HG03139 (cell line): ENCODE data around the gene MBOAT1.
A peak's percentile ranks its signal among the peaks of the same experiment; 100 is the strongest.

ENCODE experiments used
- ATAC-seq: cut with Tn5 transposase; IDR thresholded peaks from one replicate; pipeline ENCODE4 v1.9.1; 2021; ENCODE audit not compliant: unreplicated experiment

Gene MBOAT1

DNA sequence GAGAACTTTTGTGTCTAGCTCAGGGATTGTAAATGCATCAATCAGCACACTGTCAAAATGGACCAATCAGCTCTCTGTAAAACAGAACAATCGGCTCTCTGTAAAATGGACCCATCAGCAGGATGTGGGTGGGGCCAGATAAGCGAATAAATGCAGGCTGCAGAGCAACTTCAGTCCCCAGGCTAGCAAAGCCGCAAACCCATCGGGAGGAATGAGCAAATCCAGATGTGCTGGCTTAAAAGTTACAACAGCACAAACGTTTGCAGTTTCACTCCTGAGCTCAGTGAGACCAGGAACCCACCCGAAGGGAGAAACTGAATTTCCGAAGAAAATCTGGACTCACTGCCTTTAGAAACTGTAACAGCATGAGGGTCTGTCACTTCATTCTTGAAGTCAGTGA, 21.9 kb upstream of the MBOAT1 start:
- ATAC-seq = no peak

DNA sequence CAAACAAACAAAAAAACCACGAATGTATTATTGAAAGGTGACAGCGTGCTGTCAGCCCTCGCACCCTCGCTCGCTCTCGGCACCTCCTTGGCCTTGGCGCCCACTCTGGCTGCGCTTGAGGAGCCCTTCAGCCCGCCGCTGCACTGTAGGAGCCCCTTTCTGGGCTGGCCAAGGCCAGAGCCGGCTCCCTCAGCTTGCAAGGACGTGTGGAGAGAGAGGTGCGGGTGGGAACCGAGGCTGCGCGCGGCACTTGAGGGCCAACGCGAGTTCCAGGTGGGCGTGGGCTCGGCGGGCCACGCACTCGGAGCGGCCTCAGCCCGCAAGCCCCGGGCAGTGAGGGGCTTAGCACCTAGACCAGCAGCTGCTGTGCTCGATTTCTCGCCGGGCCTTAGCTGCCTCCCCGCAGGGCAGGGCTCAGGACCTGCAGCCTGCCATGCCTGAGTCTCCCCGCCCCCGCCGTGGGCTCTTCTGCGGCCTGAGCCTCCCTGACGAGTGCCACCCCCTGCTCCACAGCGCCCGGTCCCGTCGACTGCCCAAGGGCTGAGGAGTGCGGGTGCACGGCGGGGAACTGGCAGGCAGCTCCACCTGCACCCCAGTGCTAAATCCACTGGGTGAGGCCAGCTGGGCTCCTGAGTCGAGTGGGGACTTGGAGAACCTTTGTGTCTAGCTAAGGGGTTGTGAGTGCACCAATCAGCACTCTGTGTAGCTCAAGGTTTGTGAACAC, 20.9 kb upstream of the MBOAT1 start:
- no peak for ATAC-seq

DNA sequence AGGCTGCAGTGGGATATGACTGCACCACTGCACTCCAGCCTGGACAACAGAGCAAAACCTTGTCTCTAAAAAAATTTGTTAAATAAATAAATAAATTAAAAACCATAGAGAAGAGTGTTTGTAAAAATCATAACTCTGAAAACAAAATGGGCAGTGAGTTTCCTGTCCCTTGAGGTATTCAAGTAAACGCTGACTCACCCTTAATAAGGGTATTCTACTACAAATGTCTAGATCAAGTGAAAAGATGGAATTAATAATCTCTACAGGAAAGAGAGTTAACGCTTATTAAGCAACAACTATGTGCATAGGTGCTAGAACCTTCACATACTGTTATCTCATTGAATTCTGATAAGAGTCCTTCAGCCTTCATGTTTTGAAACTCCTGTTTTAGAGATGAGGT, 19.9 kb upstream of the MBOAT1 start:
- ATAC-seq = no peak

DNA sequence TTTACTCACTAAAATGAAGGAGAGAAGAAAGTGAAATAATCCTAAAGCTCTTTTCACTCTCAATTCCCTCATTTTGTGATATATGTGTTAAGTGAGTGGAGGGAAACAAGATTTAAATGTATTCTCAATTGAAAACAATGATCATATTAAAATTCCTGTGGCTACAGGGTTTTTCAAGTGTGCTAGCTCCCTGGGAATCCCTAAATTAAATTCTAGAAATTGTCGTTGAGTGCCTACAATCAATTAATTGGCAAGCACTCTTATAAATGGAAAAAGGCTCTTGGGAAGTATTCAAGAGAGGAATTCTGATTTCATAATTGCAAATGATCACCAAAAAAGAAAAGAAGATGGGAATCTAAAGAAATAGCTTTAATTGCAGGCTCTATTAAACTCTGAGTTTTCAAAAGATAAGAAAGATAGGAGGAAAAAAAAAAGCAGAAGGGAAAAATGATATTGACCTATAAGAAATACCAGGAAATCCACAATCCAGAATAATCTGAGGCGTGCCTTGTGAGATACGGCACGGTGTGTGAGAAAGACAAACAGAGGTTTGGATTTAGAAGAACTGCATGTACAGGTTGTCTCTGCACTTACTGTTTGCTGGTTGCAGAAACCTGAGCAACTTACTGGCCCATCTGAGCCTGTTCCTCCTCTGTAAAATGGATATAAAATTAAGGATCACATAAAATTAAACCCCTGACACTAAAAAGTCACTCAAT, 18.3 kb upstream of the MBOAT1 start:
- ATAC-seq = no peak

DNA sequence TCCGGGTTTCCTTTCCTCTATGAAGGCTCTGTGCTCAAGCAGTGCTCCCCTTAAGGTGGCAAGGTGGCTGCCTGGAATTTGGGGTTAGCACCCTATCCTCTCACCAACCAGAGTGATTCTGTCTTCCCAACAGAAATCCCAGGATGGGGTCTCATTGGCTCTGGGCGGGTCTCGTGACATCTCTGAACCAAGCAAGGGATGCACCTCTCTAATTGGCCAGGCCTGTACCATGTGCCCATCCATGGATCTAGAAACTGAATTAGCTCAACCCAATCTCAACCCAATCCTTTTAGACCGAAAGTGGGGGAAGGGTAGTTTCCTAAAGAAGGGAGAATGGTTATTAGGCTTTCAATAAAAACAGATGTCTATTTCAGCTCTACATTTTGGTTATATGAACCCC, 17.6 kb upstream of the MBOAT1 start:
- no peak for ATAC-seq

DNA sequence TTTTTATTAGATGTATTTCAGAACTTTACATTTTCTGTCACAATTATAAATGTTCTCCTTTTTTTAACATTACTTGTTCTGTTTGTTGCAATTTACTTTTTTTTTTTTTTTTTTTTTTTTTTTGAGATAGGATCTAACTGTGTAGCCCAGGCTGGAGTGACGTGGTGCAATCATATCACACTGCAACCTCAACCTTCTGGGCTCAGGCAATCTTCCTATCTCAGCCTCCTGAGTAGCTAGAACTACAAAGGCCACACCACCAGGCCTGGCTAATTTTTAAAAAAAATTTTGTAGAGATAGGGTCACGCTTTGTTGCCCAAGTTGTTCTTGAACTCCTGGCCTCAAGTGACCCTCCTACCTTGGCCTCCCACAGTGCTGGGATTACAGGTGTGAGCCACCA, 15.1 kb upstream of the MBOAT1 start:
- ATAC-seq = no peak

DNA sequence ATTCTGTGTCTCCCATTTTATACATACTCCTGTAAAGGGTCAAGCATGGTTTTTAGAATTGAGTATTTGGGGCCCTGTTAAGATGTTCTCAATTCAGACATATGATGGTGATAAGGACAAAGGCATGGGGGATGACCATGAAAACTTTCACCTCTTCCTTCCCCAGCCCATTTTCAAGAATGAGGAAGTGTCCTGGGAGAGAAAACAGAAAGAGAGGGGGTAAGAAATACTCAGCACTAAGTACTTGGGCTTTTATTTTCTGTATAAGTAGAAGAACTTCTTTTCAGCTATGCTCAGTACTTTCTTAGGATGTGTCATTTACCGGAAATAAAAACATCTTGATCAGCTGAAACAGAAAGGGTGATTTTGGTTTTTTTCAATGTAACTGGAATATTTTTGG, 10.9 kb upstream of the MBOAT1 start:
- no peak for ATAC-seq

DNA sequence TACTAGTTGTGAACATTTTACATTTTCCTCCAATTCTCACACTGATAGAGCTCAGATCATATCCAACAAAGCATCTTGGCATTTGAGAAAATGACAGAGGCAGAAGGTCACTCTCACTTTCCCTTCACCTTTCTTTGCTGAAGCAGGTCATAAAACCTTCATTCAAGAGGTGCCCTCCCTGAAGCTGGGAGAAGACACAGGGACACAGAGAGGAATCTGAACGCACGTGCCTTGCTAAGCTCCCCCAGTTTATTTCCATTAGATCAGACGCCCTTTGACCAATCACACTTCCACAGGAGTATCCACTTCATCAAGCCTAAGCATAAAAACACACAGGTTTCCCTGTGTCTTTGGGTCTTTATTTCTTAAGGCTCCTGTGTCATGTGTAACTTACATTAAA, 9.2 kb upstream of the MBOAT1 start:
- no peak for ATAC-seq

DNA sequence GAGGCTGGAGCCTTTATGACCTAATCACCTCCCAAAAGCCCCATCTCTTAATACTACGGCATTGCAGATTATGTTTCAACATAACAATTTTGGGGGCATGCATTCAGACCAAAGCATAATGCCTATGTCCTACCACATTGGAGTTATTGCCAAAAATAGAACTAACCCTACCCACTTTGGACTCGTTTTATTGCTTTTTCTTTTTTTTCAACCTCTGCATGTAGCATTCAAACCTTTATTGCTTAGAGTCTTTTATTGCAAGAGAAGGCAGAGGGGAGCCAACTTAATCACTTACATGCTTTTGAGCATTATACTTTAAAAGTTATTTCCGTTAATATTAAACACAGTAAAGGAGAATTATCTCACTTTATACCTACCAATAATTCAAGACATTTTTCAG, 8.1 kb upstream of the MBOAT1 start:
- no peak for ATAC-seq

DNA sequence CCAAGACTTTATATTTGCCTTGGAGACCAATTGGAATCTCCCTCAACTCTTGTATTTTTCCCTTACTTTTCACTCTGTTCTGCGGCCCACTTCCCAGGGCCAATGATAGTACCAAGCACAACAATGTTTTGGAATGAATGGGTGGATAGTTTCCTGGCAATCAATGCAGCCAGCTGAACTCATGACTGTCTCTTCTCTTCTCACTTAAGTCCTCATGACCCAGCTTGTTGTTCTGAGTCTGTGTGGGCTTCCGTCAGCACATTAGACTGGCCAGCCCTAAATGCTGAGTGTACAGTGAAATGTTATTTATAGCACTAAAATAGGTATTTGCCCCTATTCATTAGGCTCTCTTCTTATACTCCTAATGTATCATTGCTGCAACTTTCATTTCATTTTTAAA, 5.6 kb upstream of the MBOAT1 start:
- no peak for ATAC-seq

DNA sequence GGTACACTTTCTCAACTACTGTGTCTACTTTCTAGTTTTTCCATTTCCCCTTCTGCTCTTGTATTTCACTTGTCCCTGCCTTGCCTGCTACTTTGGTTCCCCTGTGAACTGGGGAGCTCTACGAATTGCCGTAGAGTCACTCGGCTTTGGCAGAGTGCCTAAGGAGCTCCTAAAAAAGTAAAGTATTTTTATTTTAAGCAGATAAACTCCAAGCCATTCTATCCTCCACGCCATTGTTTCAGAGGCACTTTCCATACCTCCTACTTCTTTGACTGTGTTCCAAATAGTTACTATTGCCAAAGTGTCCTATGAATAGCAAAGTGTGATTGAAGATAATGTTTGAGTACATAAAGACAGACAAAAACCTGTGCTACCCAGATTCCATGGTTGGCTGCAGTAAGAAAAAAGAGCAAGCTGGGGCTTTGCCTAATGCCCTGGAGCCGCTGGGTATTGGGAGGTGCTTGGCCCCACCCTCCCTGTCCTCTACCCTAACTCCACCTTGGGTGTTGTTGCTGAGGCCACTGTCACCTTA, 5.1 kb upstream of the MBOAT1 start:
- ATAC-seq = no peak

DNA sequence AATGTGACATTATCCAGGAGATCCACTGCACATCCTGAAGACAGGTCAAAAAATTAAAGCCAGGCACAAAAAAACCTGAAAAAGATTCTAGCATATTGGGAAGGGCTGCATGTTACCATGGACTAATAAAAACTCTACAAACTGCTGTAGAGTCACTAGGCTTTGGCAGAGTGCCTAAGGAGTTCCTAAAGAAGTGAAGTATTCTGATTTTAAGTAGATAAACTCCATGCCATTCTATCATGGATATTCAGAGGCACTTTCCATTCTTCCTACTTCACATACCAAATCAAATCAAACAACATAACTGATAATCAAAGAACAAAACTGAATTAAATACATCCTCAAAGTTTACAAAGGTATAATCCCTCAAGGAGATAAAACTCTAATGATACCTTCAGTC, 3.0 kb upstream of the MBOAT1 start:
- ATAC-seq = no peak

DNA sequence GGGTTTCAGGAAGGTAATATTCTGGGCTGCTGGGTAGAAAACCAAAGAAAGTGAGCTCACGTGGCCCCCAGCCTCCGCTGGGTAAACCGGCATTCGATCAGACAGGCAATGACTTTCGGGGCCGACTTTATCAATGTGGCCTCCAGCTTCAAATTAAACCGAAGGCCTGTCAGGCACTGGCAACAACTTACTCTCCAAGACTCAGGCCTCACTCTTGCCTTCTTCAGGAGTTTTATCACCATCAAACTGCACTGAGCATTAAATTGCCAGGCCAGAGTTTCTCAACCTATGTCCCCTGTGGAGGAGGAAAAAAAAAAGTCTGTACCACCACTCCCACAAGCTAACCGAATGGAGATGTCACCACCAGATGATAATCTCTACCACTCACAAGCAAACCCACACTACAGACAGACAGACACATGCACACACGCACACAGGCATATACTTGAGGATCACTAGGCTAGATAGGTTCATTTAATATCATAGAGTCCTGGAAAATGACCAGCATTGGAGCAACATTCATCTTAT, 1.1 kb upstream of the MBOAT1 start:
- no peak for ATAC-seq

DNA sequence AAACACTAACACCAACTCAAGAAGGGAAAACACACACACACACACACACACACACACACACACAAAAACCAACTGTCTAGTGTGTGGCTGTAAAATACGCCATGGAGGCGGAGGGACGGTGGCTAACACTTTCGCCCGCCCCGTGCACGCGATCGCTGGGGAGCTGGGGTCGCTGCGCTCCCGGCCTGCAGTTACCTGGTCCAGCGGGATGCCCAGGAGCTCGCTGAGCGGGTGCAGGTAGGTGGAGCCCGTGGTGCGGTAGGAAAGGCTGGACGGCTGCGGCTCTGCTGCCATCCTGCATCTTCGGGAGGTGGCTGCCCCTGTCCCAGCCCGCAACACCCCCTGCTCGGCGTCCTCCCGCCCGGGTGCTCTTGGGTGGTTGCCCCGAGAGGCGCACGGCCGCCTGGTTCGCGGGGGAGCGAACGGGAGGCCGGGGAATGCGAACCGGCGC, 303 bp downstream of the MBOAT1 start:
- peak; percentile 32 for ATAC-seq

DNA sequence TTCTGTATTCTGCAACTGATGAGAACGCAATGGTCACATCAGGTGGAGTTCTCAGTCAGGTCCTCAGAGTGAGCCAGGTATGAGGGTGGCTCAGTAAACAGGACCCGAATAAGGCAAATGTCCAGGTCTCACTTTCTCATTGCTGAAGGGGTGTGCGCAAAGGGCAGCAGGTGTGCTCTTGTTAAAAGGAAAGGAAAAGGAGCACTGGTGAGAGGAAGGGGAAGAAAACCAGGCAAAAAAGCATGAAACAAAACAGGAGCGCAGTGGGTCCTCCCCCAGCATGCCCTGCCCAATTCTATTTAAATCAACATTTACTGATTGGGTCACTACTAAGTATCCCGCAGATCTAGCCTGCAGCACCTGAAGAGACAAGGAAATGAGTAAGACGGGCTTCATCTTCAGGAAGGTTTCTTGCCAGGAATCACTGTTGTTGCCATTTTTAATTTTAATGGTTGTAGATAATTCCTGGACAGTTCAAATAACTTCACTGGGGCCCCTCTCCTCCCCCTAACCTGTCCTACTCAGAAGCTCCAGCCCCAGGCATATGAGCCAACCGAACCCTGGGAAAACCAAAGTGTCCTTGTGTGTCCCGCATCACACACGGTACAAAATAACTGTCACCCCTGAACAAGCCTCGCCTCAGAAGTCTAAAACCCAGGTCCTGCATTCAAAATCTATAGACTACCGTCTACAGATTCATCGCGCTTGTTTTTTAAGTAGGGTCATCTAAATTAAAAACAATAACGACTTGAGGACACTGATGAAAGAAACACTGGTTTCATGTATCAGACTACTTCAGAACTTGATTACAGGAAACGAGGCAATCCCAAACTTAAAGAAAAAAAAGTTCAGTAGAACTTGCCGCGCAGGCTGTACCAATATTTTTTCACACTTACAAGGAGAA, 980 bp downstream of the MBOAT1 start:
- no peak for ATAC-seq

DNA sequence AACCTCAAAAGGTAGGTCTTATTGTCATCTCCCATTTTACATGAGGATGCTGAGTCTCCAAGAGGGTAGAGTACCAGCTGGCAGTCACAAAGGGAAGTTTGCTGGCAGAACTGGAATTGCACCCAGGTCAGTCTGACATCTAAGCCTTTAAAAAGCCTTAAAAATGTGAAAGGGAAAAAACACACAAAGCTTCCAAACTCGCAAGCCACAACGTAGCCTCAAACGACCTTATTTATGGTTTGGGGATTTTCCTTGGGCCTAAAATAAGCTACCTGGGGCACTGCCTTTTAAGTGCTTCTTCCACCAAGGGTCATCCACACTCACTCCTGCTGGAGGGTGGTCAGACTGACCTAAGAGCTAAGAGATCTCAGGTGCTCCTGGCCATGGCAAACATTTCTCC, 2.1 kb downstream of the MBOAT1 start:
- no peak for ATAC-seq

DNA sequence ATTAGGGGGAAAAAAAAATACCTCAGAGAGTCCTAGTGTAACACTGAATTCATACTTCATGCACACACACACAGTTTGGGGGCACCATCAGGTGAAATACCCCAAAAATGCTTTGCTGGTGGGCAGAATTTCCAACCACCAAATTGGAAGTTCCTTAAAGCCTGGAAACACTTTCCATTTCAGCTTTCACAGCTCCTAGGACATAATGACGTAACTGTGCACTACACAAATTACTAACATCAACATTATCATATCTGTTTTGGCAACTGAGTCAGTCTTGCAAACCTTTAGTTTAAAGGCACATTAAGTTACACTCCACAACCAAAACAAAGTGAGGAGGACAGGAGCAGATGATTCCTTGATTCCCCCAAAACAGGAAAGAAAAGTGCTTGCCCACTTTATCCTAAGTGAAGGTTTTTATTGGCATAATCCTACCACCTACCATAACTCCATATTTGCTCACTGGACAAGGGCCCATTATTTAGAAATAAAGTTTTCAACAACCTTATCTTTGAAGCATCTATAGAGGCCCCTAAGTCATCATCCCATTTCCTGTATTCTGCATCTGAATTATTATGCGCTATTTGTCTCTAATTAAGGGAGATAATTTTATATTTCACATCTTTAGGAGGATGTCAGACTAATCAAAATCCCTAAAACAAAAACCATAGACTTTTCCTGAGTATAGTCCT, 3.4 kb downstream of the MBOAT1 start:
- ATAC-seq = no peak

DNA sequence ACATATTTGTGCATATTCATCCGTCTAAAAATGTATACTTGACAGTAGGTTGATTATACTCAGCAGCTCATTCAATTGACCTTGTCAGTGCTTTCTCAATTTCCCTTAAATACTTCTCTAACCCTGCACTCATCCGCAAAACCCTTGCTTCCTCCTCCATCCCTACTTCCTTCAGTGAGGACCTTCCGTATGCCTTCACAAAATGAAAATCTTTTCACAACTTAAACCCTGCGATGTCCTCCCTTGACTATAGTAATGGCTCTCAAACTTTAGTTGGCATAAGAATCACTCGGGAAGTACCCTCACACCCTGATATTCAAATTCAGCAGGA, 5.2 kb downstream of the MBOAT1 start:
- no peak for ATAC-seq

DNA sequence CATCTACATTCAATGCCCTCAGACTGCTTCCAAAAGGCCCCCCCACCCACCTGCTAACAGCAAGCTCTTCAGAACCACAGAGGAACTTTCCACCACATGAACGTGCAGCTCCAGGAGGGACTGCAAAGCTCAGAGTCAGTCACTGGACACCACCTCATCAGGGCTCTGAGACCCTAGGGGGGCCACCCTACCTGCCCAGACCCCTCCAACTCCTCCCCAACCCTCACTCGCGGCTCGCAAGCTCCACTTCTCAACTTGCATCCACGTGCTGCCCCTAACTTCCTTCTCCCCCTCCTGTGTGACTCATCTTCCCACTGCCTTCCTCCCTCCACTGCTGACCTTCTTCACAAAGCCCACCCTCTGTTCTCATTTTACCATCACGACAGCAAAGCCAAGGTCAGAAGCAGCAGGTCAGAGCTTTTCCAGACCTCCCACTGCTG, 6.5 kb downstream of the MBOAT1 start:
- ATAC-seq = no peak

DNA sequence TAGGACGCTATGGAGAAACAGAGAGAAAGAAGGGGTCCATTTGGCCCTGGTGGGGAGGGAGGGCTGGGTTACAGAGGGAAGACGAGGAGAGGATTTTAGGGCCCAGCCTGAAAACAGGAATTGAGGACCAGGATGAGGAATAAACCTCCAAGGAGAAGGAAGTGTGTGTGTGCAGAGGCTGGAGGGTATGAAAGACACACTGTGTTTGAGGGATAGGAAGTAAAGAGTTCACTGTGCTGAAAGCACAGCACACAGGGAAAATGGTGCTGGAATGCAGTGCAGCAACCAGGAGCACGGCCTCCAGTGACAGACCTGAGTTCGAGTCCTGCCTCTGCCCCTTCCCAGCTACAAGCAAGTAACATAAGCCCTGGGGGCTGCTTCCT, 7.8 kb downstream of the MBOAT1 start:
- ATAC-seq = no peak
